HEK293T (cell line): ENCODE data around the gene DTNB.

Experiments used
- CTCF ChIA-PET: fragments of 350-600 bp; formaldehyde crosslinking; extraction: SDS; loops from one replicate; lab custom pipeline; 2021; ENCODE audit warnings: antibody characterized with exemption, inconsistent platforms; lab: Yijun Ruan, JAX
- POLR2A ChIA-PET: fragments of 350-600 bp; formaldehyde crosslinking; extraction: SDS; loops from one replicate; lab custom pipeline; 2020; ENCODE audit warnings: antibody characterized with exemption, inconsistent platforms; lab: Yijun Ruan, JAX
- DNase-seq: peaks from one replicate; pipeline ENCODE4 v3.0.0; 2012; ENCODE audit warnings: mixed read lengths; ENCODE audit errors: extremely low spot score
- ARNT ChIP-seq: fragments of 450-650 bp; IDR thresholded peaks from 2 replicates; pipeline ENCODE4 v1.6.1; 2017; ENCODE audit warnings: mild to moderate bottlenecking
- BHLHE40 ChIP-seq: fragments of 450-650 bp; IDR thresholded peaks from 2 replicates; pipeline ENCODE4 v1.6.1; 2016; ENCODE audit warnings: mild to moderate bottlenecking, moderate library complexity, borderline replicate concordance
- CTBP1 ChIP-seq: fragments of 450-650 bp; IDR thresholded peaks from 2 replicates; pipeline ENCODE4 v1.6.1; 2016; ENCODE audit warnings: borderline replicate concordance
- ELF4 ChIP-seq: fragments of 450-650 bp; IDR thresholded peaks from 2 replicates; pipeline ENCODE4 v1.6.1; 2017; ENCODE audit warnings: antibody characterized with exemption
- FOXA1 ChIP-seq: fragments of 450-650 bp; IDR thresholded peaks from 2 replicates; pipeline ENCODE4 v1.6.1; 2016; ENCODE audit warnings: mild to moderate bottlenecking
- FOXK2 ChIP-seq: fragments of 450-650 bp; IDR thresholded peaks from 2 replicates; pipeline ENCODE4 v1.6.1; 2016; ENCODE audit warnings: mild to moderate bottlenecking
- FOXM1 ChIP-seq: fragments of 450-650 bp; IDR thresholded peaks from 2 replicates; pipeline ENCODE4 v1.6.1; 2017; ENCODE audit warnings: mild to moderate bottlenecking, borderline replicate concordance
- HDGF ChIP-seq: fragments of 450-650 bp; IDR thresholded peaks from 2 replicates; pipeline ENCODE4 v1.6.1; 2017; ENCODE audit warnings: antibody characterized with exemption, borderline replicate concordance
- L3MBTL2 ChIP-seq: fragments of 450-650 bp; conservative IDR thresholded peaks from 2 replicates; pipeline ENCODE4 v1.6.1; 2016; ENCODE audit warnings: mild to moderate bottlenecking
- LEF1 ChIP-seq: fragments of 450-650 bp; IDR thresholded peaks from 2 replicates; pipeline ENCODE4 v1.6.1; 2017; ENCODE audit warnings: mild to moderate bottlenecking, borderline replicate concordance
- NFRKB ChIP-seq: fragments of 450-650 bp; IDR thresholded peaks from 2 replicates; pipeline ENCODE4 v1.6.1; 2016; ENCODE audit warnings: mild to moderate bottlenecking, moderate library complexity
- SP1 ChIP-seq: fragments of 450-650 bp; IDR thresholded peaks from 2 replicates; pipeline ENCODE4 v1.6.1; 2017
- SUZ12 ChIP-seq: fragments of 450-650 bp; IDR thresholded peaks from 2 replicates; pipeline ENCODE4 v1.6.1; 2016; ENCODE audit warnings: mild to moderate bottlenecking
- TARDBP ChIP-seq: fragments of 450-650 bp; IDR thresholded peaks from 2 replicates; pipeline ENCODE4 v1.6.1; 2016
- ZNF384 ChIP-seq: fragments of 450-650 bp; IDR thresholded peaks from 2 replicates; pipeline ENCODE4 v1.6.1; 2016
- TF ChIP-seq, protein P1 (sequence below): fragments of 450-650 bp; IDR thresholded peaks from 2 replicates; pipeline ENCODE4 v1.6.1; 2016

Gene DTNB

DNA sequence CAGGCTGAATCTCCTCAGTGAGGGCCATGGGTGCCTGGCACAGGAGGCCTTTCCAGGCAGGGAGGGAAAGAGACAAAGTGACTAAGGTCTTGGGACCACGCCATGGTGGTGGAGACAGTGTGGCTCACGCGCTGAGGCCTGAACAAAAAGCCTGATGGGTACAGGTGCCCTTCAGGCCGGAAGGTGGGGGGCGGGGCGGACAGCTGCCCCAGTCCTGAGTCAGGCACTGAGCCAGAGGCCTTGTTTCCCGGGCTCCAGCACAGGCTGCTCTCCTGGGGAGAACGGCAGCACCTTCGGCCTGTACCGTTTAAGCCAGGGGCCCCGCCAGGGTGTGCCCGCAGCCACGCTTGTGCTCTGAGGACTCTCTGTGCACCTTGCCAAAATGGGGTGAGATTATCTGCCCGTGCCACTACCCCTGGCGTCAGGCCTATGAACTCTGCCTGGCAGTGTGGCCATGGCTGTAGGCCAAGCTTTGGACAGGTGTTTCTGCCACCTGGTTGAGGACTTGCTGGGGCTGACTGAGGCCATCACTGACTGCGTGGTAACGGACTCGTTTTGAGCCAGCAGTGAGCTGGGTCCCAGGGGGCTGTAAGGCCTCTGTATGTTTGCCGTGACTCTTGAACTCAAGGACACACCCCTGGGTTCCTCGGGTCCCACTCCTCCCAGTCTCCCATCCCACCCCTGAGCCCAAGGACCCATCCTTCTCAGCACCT lies 300.0 kb downstream of the DTNB start:
- no peak for DNase-seq
- ChIA-PET POLR2A (interaction anchor here (1.7 kb wide), 1 partner anchor 11 kb away, joined by 6 read pairs; no protein-coding TSS in a partner anchor), CTCF (no interaction called here)
- TF ChIP-seq FOXK2 (no peak), ELF4 (no peak), TARDBP (no peak), FOXA1 (no peak), SP1 (no peak), SUZ12 (no peak), BHLHE40 (no peak), FOXM1 (no peak), ARNT (no peak), L3MBTL2 (no peak), ZNF384 (no peak), NFRKB (no peak), LEF1 (no peak), HDGF (no peak), CTBP1 (no peak)
- TF ChIP-seq, protein P1, sequence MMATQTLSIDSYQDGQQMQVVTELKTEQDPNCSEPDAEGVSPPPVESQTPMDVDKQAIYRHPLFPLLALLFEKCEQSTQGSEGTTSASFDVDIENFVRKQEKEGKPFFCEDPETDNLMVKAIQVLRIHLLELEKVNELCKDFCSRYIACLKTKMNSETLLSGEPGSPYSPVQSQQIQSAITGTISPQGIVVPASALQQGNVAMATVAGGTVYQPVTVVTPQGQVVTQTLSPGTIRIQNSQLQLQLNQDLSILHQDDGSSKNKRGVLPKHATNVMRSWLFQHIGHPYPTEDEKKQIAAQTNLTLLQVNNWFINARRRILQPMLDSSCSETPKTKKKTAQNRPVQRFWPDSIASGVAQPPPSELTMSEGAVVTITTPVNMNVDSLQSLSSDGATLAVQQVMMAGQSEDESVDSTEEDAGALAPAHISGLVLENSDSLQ, result no peak

DNA sequence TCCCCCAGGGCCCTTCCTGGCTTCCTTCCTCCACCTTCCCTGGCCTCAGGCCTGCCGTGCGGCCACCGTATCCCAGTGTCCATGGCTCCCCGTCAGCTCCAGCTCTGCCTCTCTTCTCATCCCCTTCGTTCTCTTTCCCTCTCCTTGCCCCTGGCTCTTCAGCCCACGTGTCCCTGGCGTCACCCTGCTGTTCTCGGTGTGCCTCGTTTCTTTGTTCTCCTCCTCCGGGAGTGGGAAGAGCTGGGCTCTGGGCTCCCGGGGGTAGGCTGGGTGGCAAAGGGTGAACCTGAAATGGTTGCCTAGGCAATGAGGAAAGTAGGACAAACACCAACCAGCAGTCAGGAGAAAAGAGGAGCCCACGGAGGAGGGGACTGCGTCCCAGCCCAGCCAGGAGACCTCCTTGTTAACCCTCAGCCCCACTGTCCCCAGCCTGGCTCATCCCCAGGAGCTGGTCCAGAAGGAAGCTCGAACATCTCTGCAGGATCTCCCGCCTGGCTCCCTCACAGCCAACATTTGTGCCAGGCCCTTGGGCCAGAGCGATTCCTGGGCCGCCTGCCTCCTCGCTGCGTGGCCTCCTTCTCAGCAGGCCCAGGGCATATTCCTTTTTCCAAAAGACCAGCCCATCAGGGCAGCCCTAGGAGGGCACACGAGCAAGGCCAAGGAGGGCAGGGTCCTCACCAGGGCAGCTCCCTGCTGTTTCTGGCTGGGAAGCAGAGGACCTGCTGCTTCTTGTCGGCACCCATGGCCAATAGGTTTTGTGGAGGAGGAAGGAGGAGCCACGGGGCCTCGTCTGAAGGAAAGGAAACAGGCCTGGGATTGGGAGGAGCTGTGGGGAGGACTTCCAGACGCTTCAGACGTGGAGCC lies 300.7 kb downstream of the DTNB start:
- TF ChIP-seq FOXM1 (no peak), SUZ12 (no peak), BHLHE40 (no peak), SP1 (no peak), NFRKB (no peak)
- no peak for DNase-seq
- POLR2A ChIA-PET, result interaction anchor here (1.7 kb wide), 1 partner anchor 10 kb away, joined by 6 read pairs; no protein-coding TSS in a partner anchor
- CTCF ChIA-PET, result interaction anchor here (2.7 kb wide), 1 partner anchor 10 kb away, joined by 13 read pairs; no protein-coding TSS in a partner anchor

DNA sequence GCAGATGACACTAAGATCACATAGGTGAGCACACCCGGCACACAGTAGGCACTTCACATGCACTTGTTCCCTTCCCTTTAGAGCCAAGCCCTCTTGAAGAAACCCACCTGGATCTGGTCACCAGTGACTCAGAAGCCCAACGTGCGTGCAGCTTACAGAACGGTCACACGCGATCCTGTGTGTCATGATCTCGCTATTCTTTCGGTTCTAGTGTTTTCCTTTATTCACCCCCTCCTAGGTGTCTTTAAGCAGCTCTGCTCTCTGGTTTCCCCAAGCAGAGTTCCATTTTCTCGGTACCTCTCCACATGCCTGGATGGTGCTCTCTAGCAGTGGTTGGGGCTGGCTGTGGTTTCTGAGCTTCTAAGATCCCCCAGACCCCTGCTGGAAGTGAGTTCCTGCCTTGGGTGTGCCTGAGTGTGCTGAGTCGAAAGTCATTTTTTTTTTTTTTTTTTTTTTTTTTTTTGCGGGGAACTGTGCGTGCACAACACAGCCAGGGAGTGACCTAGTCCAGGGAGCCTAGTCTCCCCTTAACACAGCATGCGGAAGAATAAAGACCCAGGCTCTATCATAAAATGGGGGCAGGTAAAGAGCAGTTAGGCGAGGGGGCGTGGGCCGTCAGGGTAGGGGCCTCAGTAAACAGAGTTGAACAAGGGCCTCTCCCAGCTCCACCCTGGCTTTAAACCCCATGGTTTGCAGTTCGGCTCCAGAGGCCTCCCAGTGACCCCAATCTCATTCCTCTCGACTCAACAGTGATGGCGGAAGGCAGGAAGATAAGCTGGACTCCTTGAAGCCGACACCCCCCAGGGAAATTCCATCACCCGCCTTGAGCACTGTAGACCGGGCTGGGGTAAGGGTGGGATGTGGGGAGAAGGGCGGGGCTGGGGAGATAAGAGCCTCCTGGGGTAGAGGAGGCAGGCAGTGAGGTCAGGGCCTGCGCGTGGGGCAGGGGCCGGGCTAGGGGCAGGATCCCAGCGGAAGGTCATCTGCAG lies 301.8 kb downstream of the DTNB start:
- TF ChIP-seq LEF1 (no peak), ZNF384 (no peak), ELF4 (no peak), HDGF (no peak), NFRKB (no peak), CTBP1 (no peak), SUZ12 (no peak), TARDBP (no peak), FOXA1 (no peak), L3MBTL2 (no peak), FOXM1 (no peak), BHLHE40 (no peak), ARNT (no peak), FOXK2 (no peak), SP1 (no peak)
- TF ChIP-seq, protein P1, result no peak
- CTCF ChIA-PET, result interaction anchor here (0.6 to 2.7 kb wide), 3 partner anchors 9 to 1472 kb away, joined by 4 to 13 read pairs (median 4); no protein-coding TSS in a partner anchor
- no peak for DNase-seq
- POLR2A ChIA-PET, result interaction anchor here (1.7 kb wide), 1 partner anchor 9 kb away, joined by 6 read pairs; no protein-coding TSS in a partner anchor

DNA sequence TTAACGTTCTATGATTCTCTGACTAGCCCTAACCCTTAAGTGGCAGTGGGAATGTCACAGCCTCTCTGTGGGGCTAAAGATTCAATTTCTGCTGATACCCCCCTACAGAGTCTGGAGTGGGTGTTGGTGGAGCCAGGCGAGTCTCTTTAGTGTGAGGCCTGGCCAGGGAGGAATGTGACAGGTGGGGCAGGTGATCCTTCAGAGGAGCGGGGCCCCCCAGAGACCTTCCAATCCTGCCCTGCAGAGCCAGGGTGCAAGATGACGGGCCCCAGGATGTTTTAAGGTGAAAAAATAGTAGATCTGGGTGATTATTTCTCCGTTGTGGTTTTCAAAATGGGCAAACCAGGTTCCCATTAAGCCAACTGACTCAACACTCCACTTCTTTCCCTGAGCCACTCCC lies 303.5 kb downstream of the DTNB start:
- no peak for DNase-seq
- ChIA-PET POLR2A (no interaction called here), CTCF (no interaction called here)
- no peak for TF ChIP-seq LEF1
- TF ChIP-seq ARNT, result no peak
- no peak for TF ChIP-seq SP1
- no peak for TF ChIP-seq ELF4
- TF ChIP-seq ZNF384, result no peak
- no peak for TF ChIP-seq TARDBP
- TF ChIP-seq SUZ12, result no peak
- TF ChIP-seq NFRKB, result no peak
- no peak for TF ChIP-seq BHLHE40
- TF ChIP-seq FOXM1, result no peak
- no peak for TF ChIP-seq L3MBTL2
- TF ChIP-seq HDGF, result no peak
- TF ChIP-seq FOXK2, result no peak

DNA sequence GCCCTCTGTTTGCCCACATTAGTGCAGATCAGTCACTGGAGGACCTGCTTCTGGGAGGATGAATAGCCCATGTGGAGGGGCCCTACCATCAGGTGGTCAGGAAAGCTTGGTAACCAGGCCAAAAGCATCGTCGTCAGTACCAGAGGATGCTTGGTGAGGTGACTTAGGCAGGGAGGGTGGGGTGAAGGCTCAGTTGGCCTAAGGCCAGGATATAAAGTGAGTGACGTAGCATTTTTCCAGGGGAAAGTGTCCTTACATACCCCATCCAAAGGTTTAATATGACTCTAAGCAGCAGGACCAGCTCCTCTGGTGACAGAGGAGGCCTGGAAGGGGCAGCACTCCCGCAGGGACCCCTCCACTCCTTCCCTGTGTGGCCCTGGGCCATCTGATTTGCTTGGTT lies 303.9 kb downstream of the DTNB start:
- POLR2A ChIA-PET, result no interaction called here
- TF ChIP-seq L3MBTL2, result no peak
- no peak for TF ChIP-seq HDGF
- TF ChIP-seq TARDBP, result no peak
- TF ChIP-seq CTBP1, result no peak
- no peak for TF ChIP-seq ELF4
- TF ChIP-seq SUZ12, result no peak
- TF ChIP-seq ARNT, result no peak
- no peak for TF ChIP-seq NFRKB
- no peak for TF ChIP-seq LEF1
- no peak for TF ChIP-seq SP1
- no peak for DNase-seq
- CTCF ChIA-PET, result no interaction called here
